HG02840 (cell line): ENCODE measurements around the gene SLC13A2.

ENCODE experiments used
- ATAC-seq: cut with Tn5 transposase; IDR thresholded peaks from one replicate; pipeline ENCODE4 v1.9.1; 2021; ENCODE audit warnings: mild to moderate bottlenecking, moderate library complexity, moderate number of reproducible peaks; ENCODE audit not compliant: unreplicated experiment, low FRiP score

SLC13A2 gene

DNA sequence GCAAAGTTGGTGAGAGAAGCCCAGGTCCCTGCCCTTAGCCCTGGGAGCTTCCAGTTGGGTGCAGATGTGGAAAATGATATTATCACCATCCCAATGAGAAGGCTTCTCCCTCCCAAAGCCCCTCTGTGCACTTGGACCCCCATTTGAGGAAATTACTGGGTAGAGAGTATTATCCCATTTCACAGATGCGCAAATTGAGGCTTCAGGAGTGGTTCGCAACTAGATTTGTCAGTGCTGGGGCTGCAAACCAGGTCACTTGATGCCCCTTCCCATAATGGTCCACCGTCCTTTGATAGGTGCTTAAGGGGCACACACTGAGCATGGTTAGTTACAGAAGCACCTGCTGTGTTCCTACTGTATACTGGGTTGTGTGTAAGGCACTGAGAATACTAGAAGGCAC is 18.4 kb downstream of the SLC13A2 start:
- ATAC-seq, result no peak

DNA sequence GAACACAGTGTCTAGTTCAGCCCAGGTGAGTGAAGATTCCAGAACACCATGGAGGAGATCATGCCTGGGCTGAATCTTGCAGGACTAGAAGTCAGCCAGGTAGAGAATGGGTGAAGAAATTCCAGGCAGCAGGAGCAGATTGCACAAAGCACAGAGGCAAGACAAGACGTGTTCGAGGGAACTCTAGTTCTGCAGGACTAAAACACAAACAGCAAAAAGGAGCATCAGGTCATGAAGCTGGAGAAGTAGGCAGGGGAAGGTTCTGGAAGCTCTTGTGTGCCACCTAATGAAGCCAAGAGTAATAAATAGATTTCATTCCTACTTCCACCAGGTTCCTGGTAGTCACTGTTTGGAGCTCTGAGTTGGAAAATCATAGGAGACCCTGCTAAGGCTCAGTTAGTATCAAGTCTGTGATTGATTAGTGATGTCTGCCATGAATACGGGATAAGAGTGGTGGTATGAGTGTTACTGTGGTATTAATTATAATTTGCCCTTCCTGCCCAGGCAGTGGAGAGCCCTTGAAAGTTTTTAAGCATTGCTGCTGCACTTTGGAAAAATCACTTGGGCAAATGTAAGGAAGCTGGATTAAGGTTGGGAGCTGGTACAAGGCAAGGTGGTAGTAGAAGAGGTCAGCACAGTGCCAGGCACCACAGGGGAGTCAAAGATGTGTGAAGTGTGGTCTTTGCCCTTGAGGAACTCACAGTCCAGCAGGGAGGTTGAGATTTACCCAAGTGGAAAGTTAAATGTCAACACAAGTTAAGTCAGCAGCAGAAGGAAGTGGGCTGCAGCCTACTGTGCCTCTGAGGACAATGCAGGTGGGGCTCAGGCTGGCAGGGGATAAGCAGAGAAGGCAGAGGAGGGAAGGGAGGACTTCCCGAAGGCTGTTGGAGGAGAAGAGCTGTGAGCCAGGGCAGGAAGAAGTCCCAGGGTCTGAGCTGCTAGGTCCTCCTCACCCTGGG is 19.2 kb downstream of the SLC13A2 start:
- no peak for ATAC-seq

DNA sequence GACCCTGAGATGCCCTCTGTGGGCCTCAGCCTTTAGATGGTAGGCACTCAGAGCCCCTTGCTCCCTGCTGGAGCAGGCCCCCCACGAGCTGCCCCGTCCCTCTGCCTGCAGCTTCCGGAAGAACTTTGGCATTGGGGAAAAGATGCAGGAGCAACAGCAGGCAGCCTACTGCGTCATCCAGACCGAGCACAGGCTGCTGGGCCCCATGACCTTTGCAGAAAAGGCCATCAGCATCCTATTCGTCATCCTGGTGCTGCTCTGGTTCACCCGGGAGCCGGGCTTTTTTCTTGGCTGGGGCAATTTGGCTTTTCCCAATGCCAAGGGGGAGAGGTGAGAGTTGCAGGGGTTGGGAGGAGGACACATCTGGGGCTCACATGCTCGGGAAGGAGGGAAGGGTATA is 20.0 kb downstream of the SLC13A2 start:
- no peak for ATAC-seq

DNA sequence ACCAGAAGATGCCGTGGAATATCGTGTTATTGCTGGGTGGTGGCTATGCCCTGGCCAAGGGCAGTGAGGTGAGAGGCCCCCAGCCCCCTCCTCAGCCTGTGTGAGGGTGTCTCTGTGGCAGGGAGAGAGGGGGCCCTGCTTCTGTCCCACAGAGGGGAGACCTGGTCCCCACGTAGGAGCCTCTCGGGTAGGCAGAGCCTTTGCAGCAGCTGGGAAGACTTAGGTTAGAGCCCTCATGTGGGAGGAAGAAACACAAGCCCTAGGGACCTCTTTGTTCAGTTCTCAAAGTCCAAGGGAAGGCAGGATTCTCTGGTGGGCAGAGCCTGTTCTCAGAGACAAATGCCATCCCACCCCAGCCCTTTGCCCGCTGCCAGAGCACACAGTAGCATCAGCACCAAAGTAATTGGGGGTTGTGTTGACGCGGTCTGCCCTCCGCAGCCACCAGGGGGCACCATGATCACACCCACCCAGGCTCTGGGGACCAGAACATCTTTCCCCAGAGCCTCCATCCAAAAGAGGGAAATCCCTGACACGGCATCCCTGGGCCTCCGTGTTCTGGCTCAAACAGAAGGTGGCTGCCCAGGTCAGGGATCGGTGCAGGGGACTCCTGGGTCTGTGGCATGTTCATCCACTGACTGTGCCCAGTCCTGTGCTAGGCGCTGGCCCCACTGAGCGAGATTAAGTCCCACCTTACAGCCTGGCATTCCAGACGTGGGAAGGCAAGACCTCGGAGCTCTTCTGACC is 21.2 kb downstream of the SLC13A2 start:
- ATAC-seq, result no peak

DNA sequence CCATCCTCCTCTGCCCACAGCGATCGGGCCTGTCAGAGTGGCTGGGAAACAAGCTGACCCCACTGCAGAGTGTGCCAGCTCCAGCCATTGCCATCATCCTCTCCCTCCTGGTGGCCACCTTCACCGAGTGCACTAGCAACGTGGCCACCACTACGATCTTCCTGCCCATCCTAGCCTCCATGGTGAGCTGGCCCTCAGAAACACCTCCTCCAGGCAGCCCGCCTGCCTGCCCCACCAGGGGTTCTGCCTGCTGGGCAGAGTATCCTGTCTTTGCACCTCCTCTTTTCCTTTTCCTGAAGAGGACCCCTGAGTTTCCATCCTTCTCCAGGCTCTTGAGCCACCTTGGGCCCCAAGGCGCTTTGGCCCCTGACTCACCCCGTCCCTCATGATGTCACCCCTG is 22.2 kb downstream of the SLC13A2 start:
- no peak for ATAC-seq

DNA sequence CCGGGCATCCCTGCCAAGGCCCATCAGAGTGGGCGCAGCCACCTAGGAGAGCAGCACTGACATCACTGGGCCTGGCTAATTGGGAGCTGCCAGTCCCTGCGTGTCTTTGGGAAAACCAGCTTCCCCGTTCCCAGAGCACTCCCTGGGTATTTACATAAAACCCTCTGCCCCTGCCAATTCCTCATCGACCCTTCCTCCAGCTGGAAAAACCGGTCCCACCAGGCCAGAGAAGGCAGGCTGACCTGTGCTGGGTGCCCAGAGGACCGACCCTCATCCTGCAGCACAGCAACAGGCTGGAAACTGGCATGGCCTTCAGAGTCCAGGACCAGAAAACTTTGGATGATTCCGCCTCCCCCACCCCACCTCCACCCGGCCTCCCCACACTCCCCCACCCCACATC is 24.5 kb downstream of the SLC13A2 start:
- ATAC-seq, result no peak

DNA sequence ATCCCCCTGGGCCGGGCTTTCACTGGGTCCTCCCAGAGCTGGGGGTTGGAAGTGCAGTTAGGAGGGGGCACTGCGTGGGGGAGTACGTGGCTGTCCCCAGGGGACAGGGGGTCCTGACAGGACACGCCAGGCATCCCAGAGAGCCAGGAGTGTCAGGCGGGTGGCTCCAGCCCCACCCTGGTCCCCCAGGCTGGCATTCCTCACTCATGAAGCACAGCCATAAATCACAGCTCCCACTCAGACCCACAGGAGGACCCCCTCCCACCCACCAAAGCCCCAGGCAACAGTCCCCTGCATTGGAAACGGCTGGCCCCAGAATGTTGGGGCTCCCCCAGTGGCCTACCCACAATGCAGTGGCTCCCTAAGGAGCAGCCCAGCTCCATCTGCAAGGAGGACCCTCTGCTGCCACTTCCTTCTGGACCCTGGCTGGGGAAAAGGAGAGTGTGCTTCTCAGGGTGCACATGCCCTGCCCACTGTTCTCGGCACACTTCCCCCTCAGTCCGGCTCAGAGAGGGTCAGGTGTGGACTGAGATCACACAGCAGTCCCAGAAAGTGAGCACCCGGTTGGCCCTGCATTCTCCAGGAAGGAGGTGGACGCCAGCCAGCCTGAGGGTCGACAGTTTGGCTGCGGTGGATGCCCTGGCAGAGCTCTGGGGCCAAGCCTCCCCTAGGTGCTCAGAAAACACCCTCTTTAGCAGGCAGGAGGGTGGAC is 25.4 kb downstream of the SLC13A2 start:
- no peak for ATAC-seq

DNA sequence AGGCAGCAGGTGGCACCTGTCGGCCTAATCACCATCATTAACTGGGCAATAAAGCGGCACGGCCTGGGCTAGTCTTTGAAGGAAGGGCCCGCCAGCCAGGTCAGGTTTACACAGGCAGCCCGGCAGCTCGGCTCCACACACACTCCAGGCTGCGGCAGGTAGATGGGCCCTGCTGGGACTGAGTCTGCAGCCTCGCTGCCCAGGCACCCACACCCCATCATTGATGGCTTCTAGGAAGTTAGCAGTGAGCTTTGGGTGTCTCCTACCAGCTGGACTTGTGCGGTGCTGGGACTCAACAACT is 25.9 kb downstream of the SLC13A2 start:
- ATAC-seq, result no peak

DNA sequence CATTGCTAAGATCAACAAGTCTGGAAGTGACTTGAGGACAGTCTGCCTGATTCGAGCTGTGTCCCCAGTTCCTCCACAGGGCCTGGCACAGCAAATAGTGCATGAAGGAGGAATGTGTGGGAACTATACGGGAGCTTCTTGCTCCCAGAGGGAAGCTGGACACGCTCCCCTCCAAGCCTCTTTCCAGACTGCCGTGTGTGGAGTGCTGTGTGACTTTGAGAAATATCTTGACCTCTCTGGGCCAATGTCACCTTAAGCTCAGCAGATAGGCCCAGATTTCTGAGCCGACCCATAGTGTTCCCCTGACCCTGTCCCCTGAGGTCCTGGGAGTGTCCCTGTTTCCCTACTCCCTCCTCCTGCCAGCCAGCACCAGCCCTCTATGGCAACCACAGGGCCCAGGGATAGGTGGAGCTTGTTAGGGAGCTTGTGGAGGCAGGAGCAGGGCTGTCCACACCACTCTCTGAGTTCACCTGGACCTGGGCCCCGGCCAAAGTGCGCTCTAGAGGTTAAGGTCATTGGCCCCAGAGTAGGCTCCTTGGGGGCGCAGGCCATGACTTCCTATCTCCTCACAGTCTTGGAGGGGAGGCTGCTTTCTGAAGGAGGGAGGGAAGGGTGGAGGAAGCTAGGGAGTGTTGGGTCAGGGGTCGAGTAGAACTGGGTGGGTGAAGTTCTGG is 26.4 kb downstream of the SLC13A2 start:
- ATAC-seq, result no peak

DNA sequence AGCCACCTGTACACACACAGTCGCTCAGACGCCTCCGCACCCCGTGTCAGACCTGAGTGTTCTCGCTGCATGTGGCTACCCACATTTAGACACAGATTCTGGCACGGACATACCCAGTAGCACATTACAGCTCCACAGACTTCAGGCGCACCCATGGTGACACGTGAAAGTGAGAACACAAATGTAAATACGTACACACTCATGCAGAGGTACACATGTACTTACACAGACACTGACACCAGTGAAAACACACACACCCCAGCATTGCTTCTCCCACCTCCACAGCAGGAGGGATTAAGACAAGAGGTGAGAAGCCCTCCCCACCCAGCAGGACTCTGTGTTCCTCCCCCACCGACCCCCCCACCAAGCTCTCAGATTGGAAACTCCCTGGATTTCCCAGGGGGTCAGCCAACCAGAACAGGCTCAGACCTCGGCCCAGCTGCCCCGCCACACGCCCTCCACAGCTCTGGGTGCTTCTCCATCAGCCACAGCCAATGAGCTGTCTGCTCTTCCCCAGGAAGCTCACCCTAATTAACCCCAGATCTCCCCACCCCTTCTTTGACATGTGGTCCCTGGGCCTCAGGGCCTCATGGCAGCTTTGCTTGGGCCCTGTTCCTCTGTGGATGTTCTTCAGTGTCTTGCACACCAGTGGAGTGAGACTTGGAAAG is 27.4 kb downstream of the SLC13A2 start:
- ATAC-seq, result no peak

DNA sequence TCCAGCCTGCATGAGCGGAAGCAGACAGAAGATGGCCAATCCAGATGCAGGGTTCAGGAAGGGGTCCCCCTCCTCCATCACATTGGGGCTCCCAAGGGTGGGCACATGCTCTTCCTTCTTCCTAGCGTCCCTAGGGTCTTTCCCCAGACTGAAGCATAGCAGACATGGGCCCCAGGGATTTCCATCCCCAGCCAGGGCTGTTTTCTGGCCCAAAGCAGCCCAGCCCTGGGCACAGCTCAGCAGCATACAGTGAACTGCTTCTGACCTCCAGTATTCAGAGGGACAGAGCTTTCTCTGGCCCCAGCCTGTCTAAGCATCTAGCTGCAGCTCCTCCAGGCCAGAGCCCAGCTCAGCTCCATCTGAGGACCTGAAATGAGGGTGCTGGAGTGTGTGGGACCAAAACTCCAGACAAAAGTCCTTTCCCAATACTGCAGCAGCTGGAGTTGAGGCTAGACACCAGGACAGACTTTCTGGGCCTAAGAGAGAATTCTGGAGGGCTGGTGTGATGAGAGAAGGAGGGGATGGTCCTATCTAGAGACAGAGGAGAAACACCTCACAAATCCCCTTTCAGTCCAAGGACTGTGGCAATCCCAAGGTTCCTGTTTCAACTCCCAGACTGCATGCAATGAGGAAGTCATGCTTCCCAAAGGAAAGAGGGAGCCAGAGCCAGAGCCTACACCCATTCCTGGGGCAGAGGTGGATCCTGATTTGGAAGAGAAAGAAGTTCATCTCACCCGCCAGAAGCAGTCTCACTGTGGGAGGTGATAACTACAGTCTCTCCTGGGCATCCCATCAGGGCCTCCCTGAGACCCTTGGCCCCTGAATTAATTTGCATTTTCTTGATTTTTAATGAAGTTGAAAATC is 28.2 kb downstream of the SLC13A2 start:
- no peak for ATAC-seq

DNA sequence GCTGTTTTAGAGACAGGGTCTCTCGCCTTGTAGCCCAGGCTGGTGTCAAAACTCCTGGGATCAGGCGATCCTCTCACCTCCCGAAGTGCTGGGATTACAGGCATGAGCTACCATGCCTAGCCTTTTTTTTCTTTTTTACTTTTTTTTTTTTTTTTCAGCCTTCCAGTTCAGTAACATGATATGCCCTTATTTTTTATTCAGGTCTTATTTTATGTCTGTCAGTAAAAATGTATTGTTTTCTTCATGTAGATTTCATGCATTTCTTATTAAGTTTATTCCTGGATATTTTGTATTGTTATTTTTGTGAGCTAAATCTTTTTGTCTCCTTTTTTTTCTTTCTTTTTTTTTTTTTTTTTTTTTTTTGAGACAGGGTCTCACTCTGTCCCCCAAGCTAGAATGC is 30.0 kb downstream of the SLC13A2 start:
- ATAC-seq, result no peak

DNA sequence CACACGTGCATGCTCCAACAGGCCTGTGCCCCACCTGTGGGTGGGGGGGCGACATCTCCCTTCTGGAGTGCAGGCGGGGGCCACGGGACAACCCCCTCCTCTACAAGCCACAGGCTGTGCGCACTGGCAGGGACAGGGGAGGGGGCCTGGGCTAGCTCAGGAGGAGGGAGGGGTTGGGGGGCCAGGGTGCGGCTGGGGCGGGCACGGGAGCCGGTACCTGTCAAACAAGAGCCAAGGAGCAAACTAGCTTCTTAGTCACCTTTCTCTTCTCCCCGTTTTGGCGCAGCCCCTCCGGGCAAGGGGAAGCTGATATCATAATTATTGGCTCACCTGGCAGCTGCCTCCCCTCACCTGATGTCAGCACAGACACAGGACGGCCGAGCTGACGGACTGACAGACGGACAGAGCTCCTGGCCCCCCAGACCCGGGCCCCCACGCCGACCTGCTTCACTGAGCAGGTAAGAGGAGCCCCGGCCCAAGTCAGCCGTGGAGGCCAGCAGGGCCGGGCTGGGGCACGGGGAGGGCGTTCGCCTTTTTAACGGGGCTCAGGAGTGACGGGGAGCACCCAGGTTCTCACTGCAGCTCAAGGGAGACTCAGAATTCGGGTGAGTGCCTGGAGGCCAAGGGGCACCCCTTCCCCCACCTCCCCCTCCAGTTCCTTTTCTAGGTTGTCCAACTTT is 32.7 kb downstream of the SLC13A2 start, which contains the start of gene FOXN1:
TSS of gene FOXN1 (plus strand) at position 363 of the 680 bp plus-strand sequence. CDS start 17,622 bp downstream, outside the sequence.
- no peak for ATAC-seq

DNA sequence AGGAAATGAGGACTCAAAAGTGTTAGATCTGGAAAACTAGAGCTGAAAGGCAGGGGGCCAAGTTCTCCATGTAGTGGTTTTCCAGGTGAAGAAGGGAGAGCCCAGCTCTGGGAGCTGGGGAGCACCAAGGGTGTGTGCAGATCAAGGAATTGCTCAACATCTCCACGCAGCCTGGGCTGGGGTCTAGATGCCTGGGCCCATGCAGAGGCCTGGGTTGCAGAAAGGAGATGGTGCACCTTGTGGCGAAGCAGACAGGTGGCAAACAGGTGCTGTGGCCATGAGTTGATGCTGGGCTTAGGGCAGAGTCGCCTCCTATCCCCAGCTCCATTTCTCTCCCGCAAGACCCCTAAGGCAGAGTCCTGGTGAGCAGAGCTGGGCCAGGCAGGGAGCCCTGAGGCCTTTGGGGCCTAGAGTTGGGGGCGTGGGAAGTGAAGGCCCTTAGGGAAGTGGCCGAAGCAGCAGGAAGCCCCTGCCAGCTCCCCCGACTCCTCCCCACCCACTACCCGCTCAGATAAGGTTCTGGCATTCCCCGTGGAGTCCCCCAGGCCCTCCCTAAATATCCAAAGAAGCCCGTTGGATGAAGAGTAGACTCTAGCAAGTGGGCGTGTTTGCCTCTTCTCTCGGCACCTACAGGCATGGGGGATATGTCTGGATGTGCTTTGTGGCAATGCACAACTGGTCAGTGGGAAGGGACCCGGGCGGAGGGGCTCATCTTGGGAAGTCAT is 33.5 kb downstream of the SLC13A2 start:
- ATAC-seq, result no peak

DNA sequence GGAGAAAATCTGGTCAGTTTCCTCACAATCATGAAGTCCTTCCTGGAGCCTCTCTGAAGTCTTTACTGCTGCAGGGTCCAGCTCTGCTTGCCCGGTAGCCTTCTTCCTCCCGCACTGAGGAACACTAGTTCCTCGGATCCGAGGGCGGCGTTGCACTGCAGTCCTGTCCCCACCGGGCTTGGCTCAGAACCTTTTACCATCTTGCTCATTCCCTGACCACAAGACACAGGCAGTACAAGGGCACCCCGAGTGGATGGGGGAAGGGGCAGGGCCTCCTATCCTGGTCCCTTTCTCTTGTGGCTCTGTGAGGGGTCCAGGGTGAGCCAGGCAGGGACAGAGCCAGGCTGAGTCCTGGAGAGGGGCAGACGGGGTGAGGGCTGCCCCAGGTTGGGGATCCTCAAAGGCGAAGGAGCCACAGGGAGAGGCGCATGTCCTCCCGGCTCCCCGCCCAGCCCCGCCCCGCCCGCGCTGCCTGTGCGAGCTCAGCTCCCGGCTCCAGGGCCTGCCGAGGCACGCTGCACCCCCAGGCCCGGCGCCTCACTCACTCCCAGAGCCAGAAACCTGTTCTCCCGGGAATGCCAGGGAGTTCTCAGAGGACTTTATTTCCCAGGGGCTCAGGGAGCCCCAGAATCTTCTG is 34.2 kb downstream of the SLC13A2 start:
- no peak for ATAC-seq

DNA sequence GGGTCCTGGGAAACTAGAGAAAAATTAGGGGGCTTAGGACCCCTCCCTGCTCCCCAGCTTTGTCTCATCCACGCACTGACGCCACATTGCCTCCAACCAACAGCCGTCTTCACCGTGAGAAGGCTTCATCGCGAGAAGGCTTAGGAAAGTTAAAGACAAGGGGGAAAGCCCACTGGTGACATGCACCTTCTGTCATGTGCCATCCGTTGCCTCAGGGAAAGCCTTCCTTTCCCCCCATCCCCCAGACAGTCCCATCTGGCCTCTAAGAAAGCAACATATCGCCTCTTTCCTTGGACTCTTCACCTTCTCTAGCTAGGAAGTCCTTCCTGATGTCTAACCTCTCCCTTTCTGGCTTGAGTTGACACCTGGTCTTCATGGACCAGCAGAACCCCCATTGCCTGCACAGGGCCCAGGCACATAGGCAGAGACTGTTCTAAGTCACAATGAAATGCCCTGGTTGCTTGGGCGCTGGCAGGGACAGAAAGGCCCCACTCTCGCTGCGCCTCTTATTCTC is 34.8 kb downstream of the SLC13A2 start:
- ATAC-seq, result no peak

DNA sequence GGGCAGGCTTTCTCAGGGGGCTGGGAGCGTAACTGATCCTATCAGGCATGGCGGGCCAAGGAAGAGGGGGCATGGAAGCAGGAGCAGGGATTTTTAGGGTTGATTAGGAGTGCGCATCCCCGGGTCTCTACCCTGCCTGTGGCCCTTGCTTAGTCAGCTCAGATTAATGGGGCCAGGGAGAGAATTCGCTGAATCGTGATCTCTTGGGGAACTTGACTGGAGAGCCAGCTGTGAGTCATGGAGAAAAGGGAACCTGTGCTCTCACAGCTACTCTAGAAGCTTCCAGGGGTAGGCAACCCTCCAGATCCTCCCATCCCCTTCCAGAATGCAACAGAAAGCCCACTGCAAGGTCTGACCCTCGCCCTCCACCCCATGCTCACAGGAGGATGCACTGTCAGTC is 36.3 kb downstream of the SLC13A2 start:
- no peak for ATAC-seq
